ENCODE data around the gene TGDS.

DNA sequence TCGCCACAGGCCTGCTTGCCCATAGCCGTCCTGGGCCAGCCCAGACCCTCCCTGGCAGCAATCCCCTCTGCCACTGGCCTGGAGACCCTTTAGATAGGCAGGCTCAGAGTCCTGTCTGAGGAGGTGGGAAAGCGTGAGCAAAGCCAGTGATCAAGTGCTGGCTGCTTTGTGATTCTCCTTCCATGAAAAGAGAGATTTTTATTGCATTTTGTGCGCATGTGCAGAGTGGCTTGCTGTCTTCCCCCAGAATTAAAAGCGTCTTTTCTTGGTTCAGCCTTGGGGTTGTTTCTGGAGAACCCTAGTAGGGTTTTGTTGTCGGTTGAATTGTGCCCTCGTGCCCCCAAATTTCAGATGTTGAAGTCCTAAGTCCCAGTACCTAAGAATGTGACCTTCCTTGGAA lies 71.5 kb downstream of the TGDS start:
- TF ChIP-seq, protein P1, sequence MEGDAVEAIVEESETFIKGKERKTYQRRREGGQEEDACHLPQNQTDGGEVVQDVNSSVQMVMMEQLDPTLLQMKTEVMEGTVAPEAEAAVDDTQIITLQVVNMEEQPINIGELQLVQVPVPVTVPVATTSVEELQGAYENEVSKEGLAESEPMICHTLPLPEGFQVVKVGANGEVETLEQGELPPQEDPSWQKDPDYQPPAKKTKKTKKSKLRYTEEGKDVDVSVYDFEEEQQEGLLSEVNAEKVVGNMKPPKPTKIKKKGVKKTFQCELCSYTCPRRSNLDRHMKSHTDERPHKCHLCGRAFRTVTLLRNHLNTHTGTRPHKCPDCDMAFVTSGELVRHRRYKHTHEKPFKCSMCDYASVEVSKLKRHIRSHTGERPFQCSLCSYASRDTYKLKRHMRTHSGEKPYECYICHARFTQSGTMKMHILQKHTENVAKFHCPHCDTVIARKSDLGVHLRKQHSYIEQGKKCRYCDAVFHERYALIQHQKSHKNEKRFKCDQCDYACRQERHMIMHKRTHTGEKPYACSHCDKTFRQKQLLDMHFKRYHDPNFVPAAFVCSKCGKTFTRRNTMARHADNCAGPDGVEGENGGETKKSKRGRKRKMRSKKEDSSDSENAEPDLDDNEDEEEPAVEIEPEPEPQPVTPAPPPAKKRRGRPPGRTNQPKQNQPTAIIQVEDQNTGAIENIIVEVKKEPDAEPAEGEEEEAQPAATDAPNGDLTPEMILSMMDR (IDR thresholded peaks at IDR 0.05; ENCODE audit: low read length): no peak
- no peak for TF ChIP-seq EZH2 (IDR thresholded peaks at IDR 0.05; ENCODE audit: borderline replicate concordance, low read length)

Data from OCI-LY1 (cell line).